GM12878 (cell line): ENCODE measurements around the gene CLC. TPM values are rescaled to one million over a fixed set of nuclear protein-coding genes. Genes with fewer than 3 reads are reported as not detected.

ENCODE experiments used
- BHLHE40 ChIP-seq, 2 experiments: fragments of 450-650 bp in 1 of 2; IDR thresholded peaks; 2 replicates each; pipeline ENCODE4 v1.6.1; 2011 to 2017; ENCODE audit warnings: low read depth in 2 of 2, borderline replicate concordance in 1 of 2, improper control_type of control experiment in 1 of 2, low read length in 1 of 2, mild to moderate bottlenecking in 1 of 2
- BMI1 ChIP-seq: fragments of 450-650 bp; IDR thresholded peaks from 2 replicates; pipeline ENCODE4 v1.6.1; 2016; ENCODE audit warnings: mild to moderate bottlenecking, moderate library complexity, borderline replicate concordance
- CBX5 ChIP-seq: sonication (generic); IDR thresholded peaks from 2 replicates; pipeline ENCODE4 v1.6.1; 2016; ENCODE audit warnings: low read depth, moderate library complexity, mild to moderate bottlenecking, inconsistent platforms
- CHD1 ChIP-seq: IDR thresholded peaks from 2 replicates; pipeline ENCODE4 v1.6.1; 2012; ENCODE audit warnings: low read depth, low read length, improper control_type of control experiment
- CREB1 ChIP-seq: IDR thresholded peaks from 2 replicates; pipeline ENCODE4 v1.6.1; 2012; ENCODE audit warnings: low read depth, mild to moderate bottlenecking, inconsistent platforms
- DPF2 ChIP-seq: fragments of 450-650 bp; IDR thresholded peaks from 2 replicates; pipeline ENCODE4 v1.6.1; 2017; ENCODE audit warnings: mild to moderate bottlenecking
- EED ChIP-seq: sonication (generic); IDR thresholded peaks from 2 replicates; pipeline ENCODE4 v1.6.1; 2016; ENCODE audit warnings: antibody characterized with exemption, low read depth
- ETV6 ChIP-seq, 2 experiments: fragments of 450-650 bp in 1 of 2; IDR thresholded peaks in 1 of 2; conservative IDR thresholded peaks in 1 of 2; 2 replicates each; pipeline ENCODE4 v1.6.1; 2014; ENCODE audit warnings: antibody characterized with exemption in 1 of 2, borderline replicate concordance in 1 of 2, low read depth in 1 of 2, mild to moderate bottlenecking in 1 of 2, moderate library complexity in 1 of 2
- IRF4 ChIP-seq: IDR thresholded peaks from 2 replicates; pipeline ENCODE4 v1.6.1; 2011; ENCODE audit warnings: low read depth, low read length
- JUND ChIP-seq: IDR thresholded peaks from 2 replicates; pipeline ENCODE4 v1.6.1; 2012; ENCODE audit warnings: low read depth, mild to moderate bottlenecking, low read length, improper control_type of control experiment, moderate library complexity
- MAX ChIP-seq: IDR thresholded peaks from 2 replicates; pipeline ENCODE4 v1.6.1; 2012; ENCODE audit warnings: low read depth, low read length, improper control_type of control experiment
- MTA3 ChIP-seq: IDR thresholded peaks from 2 replicates; pipeline ENCODE4 v1.6.1; 2012; ENCODE audit warnings: low read length, inconsistent platforms, borderline replicate concordance
- NFXL1 ChIP-seq: fragments of 450-650 bp; IDR thresholded peaks from 2 replicates; pipeline ENCODE4 v1.6.1; 2017; ENCODE audit warnings: antibody characterized with exemption, mild to moderate bottlenecking, borderline replicate concordance
- RAD51 ChIP-seq: fragments of 450-650 bp; IDR thresholded peaks from 2 replicates; pipeline ENCODE4 v1.6.1; 2016; ENCODE audit warnings: moderate library complexity, mild to moderate bottlenecking, inconsistent platforms
- RUNX3 ChIP-seq: IDR thresholded peaks from 2 replicates; pipeline ENCODE4 v1.6.1; 2012; ENCODE audit warnings: low read length, inconsistent platforms
- SIN3A ChIP-seq: IDR thresholded peaks from 2 replicates; pipeline ENCODE4 v1.6.1; 2012; ENCODE audit warnings: low read depth, low read length, improper control_type of control experiment
- SREBF1 ChIP-seq: IDR thresholded peaks from 2 replicates; pipeline ENCODE4 v1.6.1; 2012; ENCODE audit warnings: mild to moderate bottlenecking, low read length
- STAT1 ChIP-seq: fragments of 450-650 bp; conservative IDR thresholded peaks from 2 replicates; pipeline ENCODE4 v1.6.1; 2014; ENCODE audit warnings: antibody characterized with exemption, mild to moderate bottlenecking
- ZNF384 ChIP-seq: IDR thresholded peaks from 2 replicates; pipeline ENCODE4 v1.6.1; 2012; ENCODE audit warnings: low read depth, mild to moderate bottlenecking, low read length, improper control_type of control experiment, borderline replicate concordance
- ZSCAN29 ChIP-seq: fragments of 450-650 bp; IDR thresholded peaks from 2 replicates; pipeline ENCODE4 v1.6.1; 2017; ENCODE audit warnings: mild to moderate bottlenecking, moderate library complexity
- polyA plus RNA-seq, 11 experiments: library from polyadenylated mRNA; depleted of rRNA in 4 of 11; unstranded in 6 of 11; stranded (reverse) in 5 of 11; fragments of >200 nt; fragmentation: Nextera tagmentation in 4 of 11; fragmentation: Illumina TruSeq in 1 of 11; extraction: Ambion mirVana in 4 of 11; extraction: Trizol in 1 of 11; gene quantifications; 1 replicate in 1 of 11; 2 replicates in 10 of 11; pipeline versions ENCODE4 v1.2.1 to v1.2.3, GENCODE V29; 2011 to 2016; ENCODE audit warnings: inconsistent platforms in 2 of 11, missing spikeins in 2 of 11, low read depth in 1 of 11
- total RNA-seq, 4 experiments: library from RNA; depleted of rRNA in 3 of 4; stranded (reverse); fragments of >200 nt in 3 of 4; fragmentation: Illumina TruSeq in 1 of 4; extraction: Trizol in 1 of 4; gene quantifications; 2 replicates each; pipeline versions ENCODE4 v1.2.1 to v1.2.3, GENCODE V29; 2013 to 2021
- TF ChIP-seq, protein P1 (sequence below): fragments of 150-350 bp; IDR thresholded peaks from 2 replicates; pipeline ENCODE4 v1.6.1; 2014; ENCODE audit warnings: mild to moderate bottlenecking, low read depth, low read length
- TF ChIP-seq, protein P2 (sequence below): fragments of 450-650 bp; formaldehyde crosslinking; IDR thresholded peaks from 2 replicates; pipeline ENCODE4 v1.5.0; 2022; ENCODE audit warnings: mild to moderate bottlenecking, missing genetic modification characterization
- TF ChIP-seq, protein P3 (sequence below): fragments of 450-650 bp; IDR thresholded peaks from 2 replicates; pipeline ENCODE4 v1.6.1; 2017; ENCODE audit warnings: antibody characterized with exemption, mild to moderate bottlenecking, moderate library complexity

CLC gene
- total and polyA plus RNA-seq, 10 of the 15 experiments (the other 5 are each of a cell fraction or from before 2014, with no cell fraction given) = 0.18 to 0.36 (median 0.29) TPM; not detected in 4

- no peak for TF ChIP-seq JUND
- TF ChIP-seq MTA3 = no peak
- TF ChIP-seq DPF2 = no peak
- TF ChIP-seq ETV6 (conservative IDR thresholded peaks at IDR 0.05 in 1 of 2, IDR thresholded peaks at IDR 0.05 in 1 of 2; ENCODE audit: borderline replicate concordance in 1 of 2, low read depth in 1 of 2) = no peak
- TF ChIP-seq STAT1 = no peak
- TF ChIP-seq RAD51 = no peak
- TF ChIP-seq CREB1 = 0 out of 2 replicates have a peak, but pooled peaks have one; percentile 8
- TF ChIP-seq, protein P1, sequence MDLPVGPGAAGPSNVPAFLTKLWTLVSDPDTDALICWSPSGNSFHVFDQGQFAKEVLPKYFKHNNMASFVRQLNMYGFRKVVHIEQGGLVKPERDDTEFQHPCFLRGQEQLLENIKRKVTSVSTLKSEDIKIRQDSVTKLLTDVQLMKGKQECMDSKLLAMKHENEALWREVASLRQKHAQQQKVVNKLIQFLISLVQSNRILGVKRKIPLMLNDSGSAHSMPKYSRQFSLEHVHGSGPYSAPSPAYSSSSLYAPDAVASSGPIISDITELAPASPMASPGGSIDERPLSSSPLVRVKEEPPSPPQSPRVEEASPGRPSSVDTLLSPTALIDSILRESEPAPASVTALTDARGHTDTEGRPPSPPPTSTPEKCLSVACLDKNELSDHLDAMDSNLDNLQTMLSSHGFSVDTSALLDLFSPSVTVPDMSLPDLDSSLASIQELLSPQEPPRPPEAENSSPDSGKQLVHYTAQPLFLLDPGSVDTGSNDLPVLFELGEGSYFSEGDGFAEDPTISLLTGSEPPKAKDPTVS = no peak
- TF ChIP-seq, protein P2, sequence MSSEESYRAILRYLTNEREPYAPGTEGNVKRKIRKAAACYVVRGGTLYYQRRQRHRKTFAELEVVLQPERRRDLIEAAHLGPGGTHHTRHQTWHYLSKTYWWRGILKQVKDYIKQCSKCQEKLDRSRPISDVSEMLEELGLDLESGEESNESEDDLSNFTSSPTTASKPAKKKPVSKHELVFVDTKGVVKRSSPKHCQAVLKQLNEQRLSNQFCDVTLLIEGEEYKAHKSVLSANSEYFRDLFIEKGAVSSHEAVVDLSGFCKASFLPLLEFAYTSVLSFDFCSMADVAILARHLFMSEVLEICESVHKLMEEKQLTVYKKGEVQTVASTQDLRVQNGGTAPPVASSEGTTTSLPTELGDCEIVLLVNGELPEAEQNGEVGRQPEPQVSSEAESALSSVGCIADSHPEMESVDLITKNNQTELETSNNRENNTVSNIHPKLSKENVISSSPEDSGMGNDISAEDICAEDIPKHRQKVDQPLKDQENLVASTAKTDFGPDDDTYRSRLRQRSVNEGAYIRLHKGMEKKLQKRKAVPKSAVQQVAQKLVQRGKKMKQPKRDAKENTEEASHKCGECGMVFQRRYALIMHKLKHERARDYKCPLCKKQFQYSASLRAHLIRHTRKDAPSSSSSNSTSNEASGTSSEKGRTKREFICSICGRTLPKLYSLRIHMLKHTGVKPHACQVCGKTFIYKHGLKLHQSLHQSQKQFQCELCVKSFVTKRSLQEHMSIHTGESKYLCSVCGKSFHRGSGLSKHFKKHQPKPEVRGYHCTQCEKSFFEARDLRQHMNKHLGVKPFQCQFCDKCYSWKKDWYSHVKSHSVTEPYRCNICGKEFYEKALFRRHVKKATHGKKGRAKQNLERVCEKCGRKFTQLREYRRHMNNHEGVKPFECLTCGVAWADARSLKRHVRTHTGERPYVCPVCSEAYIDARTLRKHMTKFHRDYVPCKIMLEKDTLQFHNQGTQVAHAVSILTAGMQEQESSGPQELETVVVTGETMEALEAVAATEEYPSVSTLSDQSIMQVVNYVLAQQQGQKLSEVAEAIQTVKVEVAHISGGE = no peak
- no peak for TF ChIP-seq SREBF1
- no peak for TF ChIP-seq CHD1
- TF ChIP-seq RUNX3 = peak; percentile 88
- TF ChIP-seq CBX5 = no peak
- TF ChIP-seq ZNF384 = no peak
- no peak for TF ChIP-seq NFXL1
- peak; percentile 39; the same call in 1 of the 2 replicates for TF ChIP-seq EED
- peak; percentile 41 to 57; a peak in 2 of 4 replicates for TF ChIP-seq BHLHE40 (IDR thresholded peaks at IDR 0.05; ENCODE audit: borderline replicate concordance in 1 of 2, low read depth in 2 of 2, low read length in 1 of 2)
- TF ChIP-seq MAX = no peak
- no peak for TF ChIP-seq ZSCAN29
- TF ChIP-seq BMI1 = no peak
- no peak for TF ChIP-seq IRF4
- TF ChIP-seq, protein P3, sequence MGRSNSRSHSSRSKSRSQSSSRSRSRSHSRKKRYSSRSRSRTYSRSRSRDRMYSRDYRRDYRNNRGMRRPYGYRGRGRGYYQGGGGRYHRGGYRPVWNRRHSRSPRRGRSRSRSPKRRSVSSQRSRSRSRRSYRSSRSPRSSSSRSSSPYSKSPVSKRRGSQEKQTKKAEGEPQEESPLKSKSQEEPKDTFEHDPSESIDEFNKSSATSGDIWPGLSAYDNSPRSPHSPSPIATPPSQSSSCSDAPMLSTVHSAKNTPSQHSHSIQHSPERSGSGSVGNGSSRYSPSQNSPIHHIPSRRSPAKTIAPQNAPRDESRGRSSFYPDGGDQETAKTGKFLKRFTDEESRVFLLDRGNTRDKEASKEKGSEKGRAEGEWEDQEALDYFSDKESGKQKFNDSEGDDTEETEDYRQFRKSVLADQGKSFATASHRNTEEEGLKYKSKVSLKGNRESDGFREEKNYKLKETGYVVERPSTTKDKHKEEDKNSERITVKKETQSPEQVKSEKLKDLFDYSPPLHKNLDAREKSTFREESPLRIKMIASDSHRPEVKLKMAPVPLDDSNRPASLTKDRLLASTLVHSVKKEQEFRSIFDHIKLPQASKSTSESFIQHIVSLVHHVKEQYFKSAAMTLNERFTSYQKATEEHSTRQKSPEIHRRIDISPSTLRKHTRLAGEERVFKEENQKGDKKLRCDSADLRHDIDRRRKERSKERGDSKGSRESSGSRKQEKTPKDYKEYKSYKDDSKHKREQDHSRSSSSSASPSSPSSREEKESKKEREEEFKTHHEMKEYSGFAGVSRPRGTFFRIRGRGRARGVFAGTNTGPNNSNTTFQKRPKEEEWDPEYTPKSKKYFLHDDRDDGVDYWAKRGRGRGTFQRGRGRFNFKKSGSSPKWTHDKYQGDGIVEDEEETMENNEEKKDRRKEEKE = no peak
- TF ChIP-seq SIN3A = no peak
Measured at GRCh38 chr19:39704181-39705044, 33.4 kb downstream of the CLC start, which contains the start of gene LGALS14 (continued).
